GM19455 (cell line): ENCODE data around the gene MISP3.

ENCODE experiments used
- ATAC-seq: cut with Tn5 transposase; IDR thresholded peaks from one replicate; pipeline ENCODE4 v1.9.1; 2021; ENCODE audit not compliant: unreplicated experiment

The MISP3 gene

DNA sequence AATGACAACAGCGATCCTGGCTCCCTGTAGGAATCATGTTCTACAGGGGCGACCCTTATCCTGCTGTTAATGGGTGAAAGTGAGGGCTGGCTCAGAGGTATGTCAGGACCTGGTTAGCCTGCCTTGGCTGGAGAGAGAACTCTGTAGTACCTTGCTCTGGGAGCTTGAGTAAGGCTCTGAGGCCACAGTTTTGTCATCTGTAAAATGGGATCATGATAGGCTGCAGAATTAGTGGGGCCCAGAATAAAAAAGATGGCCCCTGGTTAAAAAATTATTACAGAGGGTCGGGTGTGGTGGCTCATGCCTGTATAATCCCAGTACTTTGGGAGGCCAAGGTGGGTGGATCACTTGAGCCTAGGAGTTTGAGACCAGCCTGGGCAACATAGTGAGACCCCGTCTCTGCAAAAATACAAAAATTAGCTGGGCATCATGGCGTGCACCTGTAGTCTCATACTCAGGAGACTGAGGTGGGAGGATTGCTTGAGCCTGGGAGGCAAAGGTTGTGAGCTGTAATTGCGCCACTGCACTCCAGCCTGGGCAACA, 28.5 kb downstream of the MISP3 start:
- ATAC-seq: no peak

DNA sequence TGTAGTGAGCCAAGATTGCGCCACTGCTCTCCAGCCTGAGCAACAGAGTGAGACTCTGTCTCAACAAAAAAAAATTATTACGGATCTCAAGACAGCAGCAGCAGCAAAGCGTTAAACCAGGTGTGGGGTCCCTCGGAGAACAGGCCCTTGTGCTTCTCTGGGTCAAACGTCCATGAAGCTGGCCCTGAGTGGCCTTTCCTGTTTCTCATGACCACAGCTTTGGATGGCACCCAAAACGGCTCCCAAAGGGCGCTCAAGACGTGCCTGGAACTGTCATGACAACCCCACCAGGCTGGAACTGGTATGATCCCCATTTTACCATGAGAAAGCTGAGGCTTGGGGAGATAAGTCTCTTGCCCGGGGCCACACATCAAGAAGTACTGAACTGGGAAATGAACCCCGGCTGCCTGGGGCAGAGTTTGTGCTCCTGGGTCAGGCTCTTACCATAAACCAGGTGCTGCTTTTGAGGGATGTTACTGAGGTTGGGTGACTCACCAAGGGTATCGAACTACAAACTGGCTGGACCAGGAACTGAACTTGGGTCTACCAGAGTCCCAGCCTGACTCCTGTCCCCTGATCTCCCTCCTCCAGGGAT, 29.6 kb downstream of the MISP3 start:
- ATAC-seq: no peak

DNA sequence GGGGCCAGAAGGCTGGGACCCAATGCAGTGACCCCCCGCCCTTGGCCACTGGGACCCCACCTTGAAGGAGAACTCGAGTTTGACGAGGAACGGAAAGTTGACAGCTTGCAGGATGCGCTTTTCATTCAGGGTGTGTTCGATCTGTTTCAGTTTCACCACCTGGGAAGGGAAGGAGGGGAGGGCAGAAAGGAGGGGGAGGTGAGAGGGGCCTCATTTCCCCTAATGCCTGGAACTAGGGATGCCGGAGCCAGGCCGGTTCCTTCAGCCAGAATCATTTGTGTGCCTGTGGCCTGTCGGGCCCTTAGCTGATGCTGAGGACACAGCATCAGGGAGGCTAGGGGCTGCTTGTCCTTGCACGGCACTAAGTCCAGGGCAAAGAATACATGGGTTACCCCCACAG, 30.2 kb downstream of the MISP3 start:
- no peak for ATAC-seq

DNA sequence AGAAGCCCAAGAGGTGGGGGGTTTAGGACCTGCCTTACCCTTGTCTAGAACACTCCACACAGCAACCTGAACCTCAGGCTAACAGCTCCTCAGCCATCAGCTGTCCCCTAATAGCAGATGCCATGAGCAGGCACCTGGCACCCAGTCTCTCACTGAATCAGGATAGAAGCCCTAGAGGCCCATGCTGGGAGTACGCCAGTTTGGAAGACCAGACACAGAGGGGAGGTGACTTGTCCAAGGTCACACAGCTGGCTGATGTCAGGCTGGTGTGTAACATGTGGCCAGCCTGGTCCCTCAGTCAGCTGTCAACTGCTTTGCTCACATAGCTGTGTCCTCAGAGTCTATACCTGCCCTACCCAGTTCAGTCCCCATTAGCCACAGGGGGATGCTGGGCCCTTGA, 30.7 kb downstream of the MISP3 start:
- no peak for ATAC-seq

DNA sequence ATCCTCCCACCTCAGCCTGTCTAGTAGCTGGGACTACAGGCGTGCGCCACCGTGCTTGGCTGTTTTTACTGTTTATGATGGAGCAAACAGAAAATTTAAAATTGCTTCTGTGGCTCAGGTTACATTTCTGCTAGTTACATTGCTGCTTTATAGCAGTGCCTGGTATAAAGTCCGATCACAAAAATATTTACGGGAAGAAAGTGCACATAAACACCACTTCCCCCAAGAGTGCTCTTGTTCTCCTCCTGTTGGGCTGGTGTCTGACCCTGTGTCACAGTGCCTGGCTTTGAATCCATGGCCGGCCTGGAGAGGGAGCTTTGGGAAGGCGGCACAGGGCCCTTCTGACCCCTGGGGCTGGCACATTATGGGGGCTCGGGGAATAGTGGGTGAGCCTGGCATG, 33.1 kb downstream of the MISP3 start:
- no peak for ATAC-seq

DNA sequence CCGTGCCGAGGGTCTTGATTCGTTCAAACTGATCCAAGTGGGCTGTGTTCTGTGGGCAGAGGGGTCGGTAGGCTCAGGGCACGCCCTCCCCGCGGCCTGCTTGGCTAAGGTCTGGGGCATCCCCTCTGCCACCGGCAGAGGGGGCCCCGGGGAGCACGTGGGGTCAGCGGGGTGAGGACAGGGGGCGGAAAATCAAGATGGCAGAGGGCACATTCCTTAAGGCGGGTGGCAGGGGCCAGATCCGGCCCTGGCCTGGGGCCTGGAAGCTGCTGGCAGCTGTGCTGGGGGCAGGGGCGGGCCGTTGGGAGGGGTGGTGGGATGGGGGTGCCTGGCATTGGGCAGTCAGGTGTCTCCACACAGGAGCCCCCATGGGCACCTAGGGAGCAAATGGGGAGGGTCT, 34.3 kb downstream of the MISP3 start:
- ATAC-seq: no peak

GRCh38 chr19:14107581-14108461, 35.2 kb downstream of the MISP3 start:
- no peak for ATAC-seq

DNA sequence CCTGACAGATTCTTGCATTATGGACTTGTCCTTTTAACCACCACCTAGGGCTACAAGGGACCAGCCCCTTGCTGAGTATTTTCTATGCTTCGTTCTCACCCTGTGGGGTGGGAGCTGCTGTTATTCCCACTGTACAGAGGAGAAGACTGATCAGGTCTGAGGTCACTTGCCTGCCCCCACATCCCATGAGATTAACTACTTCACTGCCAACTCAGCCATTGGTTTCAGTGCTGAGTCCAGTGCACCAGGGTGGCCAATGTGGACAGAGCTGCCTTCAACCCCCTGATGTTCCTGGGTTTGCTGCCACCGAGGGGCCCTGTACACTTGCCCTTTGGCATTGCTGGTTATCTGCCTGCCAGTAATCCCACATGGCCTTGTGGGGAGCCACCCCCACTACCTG, 38.1 kb downstream of the MISP3 start:
- no peak for ATAC-seq

- no peak for ATAC-seq
Measured at GRCh38 chr19:14111486-14111885, 38.9 kb downstream of the MISP3 start.

GRCh38 chr19:14112051-14112808, 39.6 kb downstream of the MISP3 start:
- no peak for ATAC-seq

DNA sequence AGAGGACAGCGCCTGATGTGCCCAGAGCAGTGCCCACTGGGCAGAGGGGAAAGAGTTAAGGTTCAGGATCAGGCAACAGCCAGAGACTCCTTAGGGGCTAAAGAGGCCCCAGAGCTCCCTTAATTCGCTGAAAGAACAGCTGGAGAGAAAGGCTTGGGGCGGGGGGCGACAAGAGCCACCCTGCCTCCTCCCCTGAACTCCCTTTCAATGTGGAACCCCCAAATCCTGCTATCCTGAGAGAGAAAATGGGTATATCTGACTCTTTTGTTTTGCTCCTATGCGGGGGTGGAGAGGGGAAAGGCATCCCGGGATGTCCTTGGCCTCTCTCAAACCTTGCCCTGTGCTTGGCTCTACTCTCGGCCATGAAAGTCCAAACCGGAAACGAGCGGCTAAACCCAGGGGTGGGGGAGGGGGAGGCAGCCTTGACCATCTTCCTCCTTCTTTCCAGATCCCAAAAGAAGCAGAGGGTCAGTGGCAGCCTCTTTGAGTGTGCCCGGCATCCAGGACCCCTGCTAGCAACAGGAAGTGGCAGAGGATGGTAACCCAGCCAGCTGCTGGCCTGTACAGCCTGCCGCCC, 40.3 kb downstream of the MISP3 start:
- ATAC-seq: no peak

DNA sequence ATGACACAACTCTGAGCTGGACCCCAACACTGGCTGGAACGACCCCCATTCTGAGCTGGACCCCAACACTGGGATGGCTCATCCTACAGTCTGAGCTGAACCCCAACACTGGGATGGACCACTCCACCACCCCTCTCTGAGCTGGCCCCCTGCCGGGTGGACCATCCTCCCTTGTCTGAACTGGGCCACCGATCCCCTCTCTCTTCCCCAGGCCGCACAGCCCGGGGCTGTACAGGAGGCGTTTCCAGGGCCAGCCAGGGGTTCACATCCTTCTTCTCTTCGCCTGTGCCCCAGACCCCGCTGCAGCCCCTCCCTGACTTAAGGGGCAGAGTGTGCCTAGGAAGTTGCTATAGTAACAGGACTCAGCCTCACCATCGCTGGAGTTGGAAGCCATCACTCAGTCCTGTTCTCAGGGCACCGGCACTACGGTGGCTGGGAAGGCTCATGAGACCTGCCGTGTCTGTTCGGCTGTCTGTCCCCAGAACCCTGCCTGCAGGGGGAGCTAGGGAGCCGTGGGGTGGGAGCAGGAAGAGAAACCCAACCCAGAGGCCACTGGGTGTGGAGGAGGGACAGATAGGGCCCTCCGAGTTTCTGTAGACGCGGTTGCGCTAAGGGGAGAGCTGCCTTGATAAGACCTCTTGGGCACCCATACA, 41.3 kb downstream of the MISP3 start:
- ATAC-seq: no peak

DNA sequence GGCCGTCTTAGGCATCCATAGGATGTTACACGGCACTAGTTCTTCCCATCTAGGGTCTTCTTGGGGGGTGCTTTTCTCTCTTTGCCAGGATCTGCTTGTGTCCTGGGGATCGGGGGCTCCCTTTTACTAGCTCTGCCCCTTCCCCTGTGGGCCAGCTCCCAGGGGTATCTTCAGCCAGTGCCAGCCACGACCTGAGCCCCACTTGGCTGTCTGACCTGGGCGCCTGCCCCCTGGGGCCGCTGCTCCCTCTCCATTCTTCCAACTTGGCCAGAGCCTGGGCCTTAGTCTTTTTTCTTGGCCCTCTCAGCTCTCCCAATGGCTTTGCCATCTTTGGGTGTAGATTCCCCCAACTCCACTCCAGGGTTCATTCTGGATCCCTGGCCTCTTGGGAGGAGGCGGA, 41.9 kb downstream of the MISP3 start:
- ATAC-seq: no peak

DNA sequence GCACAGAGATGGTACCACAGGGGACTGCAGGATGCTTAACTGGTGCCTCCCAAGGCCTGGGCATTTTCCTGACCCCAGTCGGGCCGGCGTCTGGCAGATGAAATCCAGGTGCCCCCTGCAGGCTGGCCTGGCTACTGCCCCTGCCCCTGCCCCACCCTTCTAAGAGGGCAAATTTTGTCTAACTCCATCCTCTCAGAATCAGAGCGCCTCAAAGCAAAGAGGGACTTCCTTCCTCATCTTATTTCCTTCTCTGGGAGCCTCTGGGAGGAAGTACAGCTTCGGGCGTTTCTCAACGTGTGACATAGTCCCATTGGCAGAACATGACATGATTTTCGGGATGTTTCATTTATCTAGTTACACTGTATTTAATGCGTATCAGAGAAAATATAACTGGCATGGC, 42.3 kb downstream of the MISP3 start:
- ATAC-seq: no peak

DNA sequence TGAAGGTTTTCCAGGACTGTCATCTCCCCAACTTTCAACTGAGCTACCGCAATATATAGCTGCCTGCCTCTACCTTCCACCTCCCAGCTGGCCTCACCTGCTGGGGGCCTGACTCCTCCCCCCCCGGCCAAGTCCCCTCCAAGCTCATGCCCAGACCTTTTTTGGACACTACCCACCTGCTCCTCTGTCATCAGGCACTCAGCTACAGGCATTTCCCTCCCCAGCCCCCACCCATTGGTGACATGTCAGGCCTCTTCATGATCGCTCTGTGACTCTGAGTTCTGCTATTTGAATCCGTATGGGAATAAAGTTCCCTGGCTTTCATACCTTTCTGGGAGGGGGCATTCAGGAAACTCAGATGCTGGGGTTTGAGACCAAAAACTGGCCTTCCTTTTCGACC, 43.2 kb downstream of the MISP3 start:
- ATAC-seq: no peak

GRCh38 chr19:14116525-14116917, 43.9 kb downstream of the MISP3 start:
- no peak for ATAC-seq

- ATAC-seq: peak; percentile 9
Measured at GRCh38 chr19:14116918-14117578, 44.5 kb downstream of the MISP3 start.

DNA sequence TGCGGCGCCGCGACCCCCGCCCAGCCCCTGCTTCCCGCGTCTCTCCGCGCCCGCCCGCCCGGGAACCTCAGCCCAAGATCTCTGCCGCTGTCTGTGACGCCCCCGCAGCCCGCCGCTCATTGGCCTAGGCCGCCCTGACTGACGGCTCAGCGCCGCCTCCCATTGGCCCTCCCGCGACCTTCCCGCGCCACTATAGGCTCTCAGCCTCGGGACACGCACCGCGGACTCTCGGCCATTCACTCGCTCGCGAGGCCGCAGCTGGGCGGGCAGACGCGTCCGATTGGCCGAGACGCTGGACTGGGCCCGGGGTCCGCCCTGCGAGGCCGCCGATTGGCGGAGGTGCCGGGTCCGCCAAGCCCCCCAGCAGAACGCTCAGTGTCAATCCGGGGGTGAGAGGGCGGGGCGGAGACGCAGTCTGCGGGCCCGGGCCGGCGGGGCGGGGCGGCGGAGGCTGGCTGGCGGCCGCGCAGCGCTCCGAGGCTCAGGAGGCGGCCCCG, 45.1 kb downstream of the MISP3 start, which contains the start of gene PRKACA:
PRKACA (minus strand) TSS at position 95 of the 497 bp plus-strand sequence. CDS start 215 bp downstream, outside the sequence.
- ATAC-seq: peak; percentile 84

GRCh38 chr19:14118165-14119051, 45.8 kb downstream of the MISP3 start:
- no peak for ATAC-seq
